Measurements from ENCODE around the gene ABCA2. TPM values are rescaled to one million over a fixed set of nuclear protein-coding genes. Genes with fewer than 3 reads are reported as not detected.

The ABCA2 gene
- total RNA-seq, 1 donor from 2014 or later: 2.1 TPM

GRCh38 chr9:137052293-137052692 is 24.3 kb upstream of the ABCA2 start:
- TF ChIP-seq, protein P1, sequence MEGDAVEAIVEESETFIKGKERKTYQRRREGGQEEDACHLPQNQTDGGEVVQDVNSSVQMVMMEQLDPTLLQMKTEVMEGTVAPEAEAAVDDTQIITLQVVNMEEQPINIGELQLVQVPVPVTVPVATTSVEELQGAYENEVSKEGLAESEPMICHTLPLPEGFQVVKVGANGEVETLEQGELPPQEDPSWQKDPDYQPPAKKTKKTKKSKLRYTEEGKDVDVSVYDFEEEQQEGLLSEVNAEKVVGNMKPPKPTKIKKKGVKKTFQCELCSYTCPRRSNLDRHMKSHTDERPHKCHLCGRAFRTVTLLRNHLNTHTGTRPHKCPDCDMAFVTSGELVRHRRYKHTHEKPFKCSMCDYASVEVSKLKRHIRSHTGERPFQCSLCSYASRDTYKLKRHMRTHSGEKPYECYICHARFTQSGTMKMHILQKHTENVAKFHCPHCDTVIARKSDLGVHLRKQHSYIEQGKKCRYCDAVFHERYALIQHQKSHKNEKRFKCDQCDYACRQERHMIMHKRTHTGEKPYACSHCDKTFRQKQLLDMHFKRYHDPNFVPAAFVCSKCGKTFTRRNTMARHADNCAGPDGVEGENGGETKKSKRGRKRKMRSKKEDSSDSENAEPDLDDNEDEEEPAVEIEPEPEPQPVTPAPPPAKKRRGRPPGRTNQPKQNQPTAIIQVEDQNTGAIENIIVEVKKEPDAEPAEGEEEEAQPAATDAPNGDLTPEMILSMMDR (IDR thresholded peaks at IDR 0.05; ENCODE audit: unreplicated experiment): no peak
- H3K27me3 Mint-ChIP-seq (ENCODE audit: unreplicated experiment): peaks cover 3% of the 10 kb centered on the region
- H3K4me1 Mint-ChIP-seq (ENCODE audit: unreplicated experiment): peaks cover 4% of the 10 kb centered on the region

DNA sequence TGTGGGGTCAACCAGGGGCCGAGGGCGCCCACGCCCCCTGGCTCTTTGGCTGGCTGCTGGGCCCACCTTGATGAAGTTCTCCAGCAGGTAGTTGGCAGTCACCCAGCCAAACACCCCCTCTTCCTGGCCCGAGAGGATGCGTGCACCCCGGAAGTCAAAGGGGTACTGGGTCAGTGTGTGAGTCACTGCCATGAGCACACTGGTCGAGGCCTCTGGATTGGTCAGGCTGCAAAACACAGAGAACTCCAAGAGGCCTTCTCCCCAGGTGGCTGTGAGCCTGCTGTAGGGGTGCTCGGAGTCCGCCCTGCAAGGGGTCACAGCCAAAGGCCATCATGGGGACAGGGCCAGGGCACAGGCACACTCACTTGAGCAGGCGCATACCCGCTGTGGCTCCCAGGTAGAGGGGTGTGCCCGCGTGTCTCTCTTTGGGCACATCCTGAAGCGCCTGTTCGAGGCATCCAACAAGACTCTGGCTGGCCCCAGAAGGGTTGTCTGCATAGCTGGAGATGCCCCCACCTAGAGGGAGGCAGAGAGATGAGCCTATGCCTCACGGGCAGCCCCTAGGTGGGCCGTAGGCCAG is 23.2 kb upstream of the ABCA2 start:
- H3K27me3 Mint-ChIP-seq (ENCODE audit: unreplicated experiment): peaks cover 3% of the 10 kb centered on the region
- no peak for DNase-seq (ENCODE audit: low spot score)
- no peaks in the 10 kb centered on the region for H3K9me3 Mint-ChIP-seq (ENCODE audit: unreplicated experiment)
- H3K4me3 Mint-ChIP-seq (ENCODE audit: unreplicated experiment): no peak overlapping the region
- H3K36me3 Mint-ChIP-seq (ENCODE audit: low read depth, unreplicated experiment): no peaks in the 10 kb centered on the region
- no peak overlapping the region for H3K27ac Mint-ChIP-seq (ENCODE audit: unreplicated experiment)
- TF ChIP-seq, protein P1 (IDR thresholded peaks at IDR 0.05; ENCODE audit: unreplicated experiment): no peak
- H3K4me1 Mint-ChIP-seq (ENCODE audit: unreplicated experiment): peaks cover 4% of the 10 kb centered on the region

More at GRCh38 chr9:137052293-137052692, 24.3 kb upstream of the ABCA2 start:
- Mint-ChIP-seq H3K36me3 (ENCODE audit: low read depth, unreplicated experiment) (no peaks in the 10 kb centered on the region), H3K27ac (ENCODE audit: unreplicated experiment) (no peak overlapping the region), H3K4me3 (ENCODE audit: unreplicated experiment) (no peak overlapping the region), H3K9me3 (ENCODE audit: unreplicated experiment) (no peaks in the 10 kb centered on the region)
- DNase-seq (ENCODE audit: low spot score): no peak

- Mint-ChIP-seq H3K4me1 (ENCODE audit: unreplicated experiment) (peaks cover 4% of the 10 kb centered on the region), H3K36me3 (ENCODE audit: low read depth, unreplicated experiment) (no peaks in the 10 kb centered on the region), H3K9me3 (ENCODE audit: unreplicated experiment) (no peaks in the 10 kb centered on the region), H3K27ac (ENCODE audit: unreplicated experiment) (no peak overlapping the region), H3K4me3 (ENCODE audit: unreplicated experiment) (no peak overlapping the region), H3K27me3 (ENCODE audit: unreplicated experiment) (peaks cover 3% of the 10 kb centered on the region)
- TF ChIP-seq, protein P1 (IDR thresholded peaks at IDR 0.05; ENCODE audit: unreplicated experiment): no peak
- no peak for DNase-seq (ENCODE audit: low spot score)
Measured at GRCh38 chr9:137050570-137050969, 22.5 kb upstream of the ABCA2 start.

DNA sequence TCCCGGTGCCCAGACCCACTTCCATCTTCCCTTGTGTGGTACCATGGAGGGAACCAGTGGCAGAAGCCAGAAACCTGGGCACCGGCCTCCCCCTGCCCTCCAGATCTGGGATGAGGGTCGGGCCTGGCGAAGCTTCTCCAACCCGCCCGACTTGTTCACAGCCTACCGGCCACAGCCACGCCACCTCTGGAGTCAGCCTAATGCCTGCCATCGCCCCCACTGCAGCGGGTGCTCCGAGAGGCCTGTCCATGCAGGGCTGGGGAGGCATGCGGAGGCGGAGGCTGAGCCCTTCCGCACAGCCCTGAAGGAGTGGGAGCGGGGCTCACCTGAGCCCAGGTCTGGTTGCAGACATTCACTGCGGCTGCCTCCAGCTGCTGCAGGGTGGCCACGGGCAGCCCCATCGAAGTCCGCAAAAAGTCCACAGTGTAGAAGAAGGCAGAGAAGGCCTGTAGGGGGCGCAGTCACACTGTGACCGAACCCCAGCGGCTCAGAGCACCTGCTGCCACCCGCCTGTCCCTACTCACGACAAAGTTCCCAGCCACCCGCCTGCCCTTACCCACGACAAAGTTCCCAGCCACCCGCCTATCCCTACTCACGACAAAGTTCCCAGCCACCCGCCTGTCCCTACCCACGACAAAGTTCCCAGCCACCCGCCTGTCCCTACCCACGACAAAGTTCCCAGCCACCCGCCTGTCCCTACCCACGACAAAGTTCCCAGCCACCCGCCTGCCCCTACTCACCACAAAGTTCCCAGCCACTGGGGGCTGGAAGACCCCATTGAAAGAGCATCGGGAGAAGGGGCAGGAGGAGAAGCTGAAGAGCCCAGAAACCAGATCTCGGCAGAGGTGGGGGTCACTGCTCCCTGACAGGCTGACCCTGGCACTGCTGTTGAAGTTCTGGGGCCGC is 21.8 kb upstream of the ABCA2 start:
- Mint-ChIP-seq H3K27ac (ENCODE audit: unreplicated experiment) (no peak overlapping the region), H3K36me3 (ENCODE audit: low read depth, unreplicated experiment) (no peaks in the 10 kb centered on the region), H3K4me1 (ENCODE audit: unreplicated experiment) (peaks cover 6% of the 10 kb centered on the region), H3K4me3 (ENCODE audit: unreplicated experiment) (no peak overlapping the region), H3K9me3 (ENCODE audit: unreplicated experiment) (no peaks in the 10 kb centered on the region), H3K27me3 (ENCODE audit: unreplicated experiment) (peaks cover 3% of the 10 kb centered on the region)
- TF ChIP-seq, protein P1 (IDR thresholded peaks at IDR 0.05; ENCODE audit: unreplicated experiment): peak; percentile 52
- peak; percentile 77 for DNase-seq (ENCODE audit: low spot score)
